ENCODE measurements around the gene TTC27.

Gene TTC27

GRCh38 chr2:32752205-32752604 is 124.4 kb downstream of the TTC27 start:
- in situ Hi-C loops (cut with MboI; ENCODE audit: low sequenced_read_pairs) = loop anchor here (25.0 kb wide), 1 partner anchor 635 kb away; no protein-coding TSS in a partner anchor

GRCh38 chr2:32752952-32753351 is 125.1 kb downstream of the TTC27 start:
- in situ Hi-C loops (cut with MboI; ENCODE audit: low sequenced_read_pairs) = loop anchor here (25.0 kb wide), 1 partner anchor 634 kb away; no protein-coding TSS in a partner anchor

- in situ Hi-C loops (cut with MboI; ENCODE audit: low sequenced_read_pairs) = loop anchor here (25.0 kb wide), 1 partner anchor 633 kb away; no protein-coding TSS in a partner anchor
Measured at GRCh38 chr2:32754676-32755075, 126.8 kb downstream of the TTC27 start.

GRCh38 chr2:32755666-32756065 is 127.8 kb downstream of the TTC27 start:
- in situ Hi-C loops (cut with MboI; ENCODE audit: low sequenced_read_pairs) = loop anchor here (25.0 kb wide), 1 partner anchor 632 kb away; no protein-coding TSS in a partner anchor

GRCh38 chr2:32756074-32756727 is 128.4 kb downstream of the TTC27 start:
- in situ Hi-C loops (cut with MboI; ENCODE audit: low sequenced_read_pairs) = loop anchor here (25.0 kb wide), 1 partner anchor 631 kb away; no protein-coding TSS in a partner anchor

- in situ Hi-C loops (cut with MboI; ENCODE audit: low sequenced_read_pairs) = loop anchor here (25.0 kb wide), 1 partner anchor 629 kb away; no protein-coding TSS in a partner anchor
Measured at GRCh38 chr2:32758232-32758631, 130.4 kb downstream of the TTC27 start.

- in situ Hi-C loops (cut with MboI; ENCODE audit: low sequenced_read_pairs) = loop anchor here (25.0 kb wide), 1 partner anchor 627 kb away; no protein-coding TSS in a partner anchor
Measured at GRCh38 chr2:32760628-32761027, 132.8 kb downstream of the TTC27 start.

GRCh38 chr2:32768387-32769174 is 140.7 kb downstream of the TTC27 start:
- in situ Hi-C loops (cut with MboI; ENCODE audit: low sequenced_read_pairs) = loop anchor here (25.0 kb wide), 1 partner anchor 619 kb away; no protein-coding TSS in a partner anchor

GRCh38 chr2:32770360-32770759 is 142.5 kb downstream of the TTC27 start:
- in situ Hi-C loops (cut with MboI; ENCODE audit: low sequenced_read_pairs) = loop anchor here (25.0 kb wide), 1 partner anchor 617 kb away; no protein-coding TSS in a partner anchor

- in situ Hi-C loops (cut with MboI; ENCODE audit: low sequenced_read_pairs) = loop anchor here (25.0 kb wide), 1 partner anchor 614 kb away; no protein-coding TSS in a partner anchor
Measured at GRCh38 chr2:32772638-32773447, 145.0 kb downstream of the TTC27 start.

GRCh38 chr2:32773448-32773808 is 145.6 kb downstream of the TTC27 start:
- in situ Hi-C loops (cut with MboI; ENCODE audit: low sequenced_read_pairs) = loop anchor here (25.0 kb wide), 1 partner anchor 614 kb away; no protein-coding TSS in a partner anchor

GRCh38 chr2:32775954-32776353 is 148.1 kb downstream of the TTC27 start:
- in situ Hi-C loops (cut with MboI; ENCODE audit: low sequenced_read_pairs) = no loop called here

- in situ Hi-C loops (cut with MboI; ENCODE audit: low sequenced_read_pairs) = no loop called here
Measured at GRCh38 chr2:32777714-32778113, 149.9 kb downstream of the TTC27 start.

- in situ Hi-C loops (cut with MboI; ENCODE audit: low sequenced_read_pairs) = no loop called here
Measured at GRCh38 chr2:32780961-32781360, 153.1 kb downstream of the TTC27 start.

- in situ Hi-C loops (cut with MboI; ENCODE audit: low sequenced_read_pairs) = no loop called here
Measured at GRCh38 chr2:32783469-32783868, 155.6 kb downstream of the TTC27 start.

GRCh38 chr2:32783933-32784332 is 156.1 kb downstream of the TTC27 start:
- in situ Hi-C loops (cut with MboI; ENCODE audit: low sequenced_read_pairs) = no loop called here

GRCh38 chr2:32787207-32787606 is 159.4 kb downstream of the TTC27 start:
- in situ Hi-C loops (cut with MboI; ENCODE audit: low sequenced_read_pairs) = no loop called here

GRCh38 chr2:32788114-32788513 is 160.3 kb downstream of the TTC27 start:
- in situ Hi-C loops (cut with MboI; ENCODE audit: low sequenced_read_pairs) = no loop called here

GRCh38 chr2:32792416-32792815 is 164.6 kb downstream of the TTC27 start:
- in situ Hi-C loops (cut with MboI; ENCODE audit: low sequenced_read_pairs) = no loop called here

- in situ Hi-C loops (cut with MboI; ENCODE audit: low sequenced_read_pairs) = no loop called here
Measured at GRCh38 chr2:32798829-32799228, 171.0 kb downstream of the TTC27 start.

GRCh38 chr2:32801741-32802140 is 173.9 kb downstream of the TTC27 start:
- in situ Hi-C loops (cut with MboI; ENCODE audit: low sequenced_read_pairs) = no loop called here

Data from HL-60/S4 (cell line).